Measurements from ENCODE around the gene CD177.
"Not testable (repeated sequence)": the region's sequence is repeated elsewhere in the genome, so short reads cannot be mapped to it uniquely, and the experiment has no call there.

CD177 gene

GRCh38 chr19:43372462-43372861, 19.0 kb downstream of the CD177 start:
- peaks cover 16 to 33% of the 10 kb centered on the region in 2 donors for H3K27me3 Mint-ChIP-seq
- H3K9me3 Mint-ChIP-seq, result no peaks in the 10 kb centered on the region
- H3K4me3 Mint-ChIP-seq, result no peak overlapping the region
- H3K36me3 Mint-ChIP-seq (ENCODE audit: insufficient read depth), result no peaks in the 10 kb centered on the region
- no peak overlapping the region for H3K27ac Mint-ChIP-seq
- no peaks in the 10 kb centered on the region for H3K4me1 Mint-ChIP-seq (ENCODE audit: low read depth in 2 of 2)
- ATAC-seq (replicated peaks) (no peak), DNase-seq (no peak)

GRCh38 chr19:43377624-43378023, 24.1 kb downstream of the CD177 start:
- H3K4me3 Mint-ChIP-seq; DNase-seq; H3K9me3 Mint-ChIP-seq; H3K4me1 Mint-ChIP-seq (ENCODE audit: low read depth in 2 of 2); H3K36me3 Mint-ChIP-seq (ENCODE audit: insufficient read depth); H3K27ac Mint-ChIP-seq; ATAC-seq (replicated peaks): not testable (repeated sequence)
- peaks cover 17 to 42% of the 10 kb centered on the region in 2 donors for H3K27me3 Mint-ChIP-seq

- Mint-ChIP-seq H3K9me3 (no peaks in the 10 kb centered on the region), H3K4me3 (no peak overlapping the region), H3K27ac (no peak overlapping the region), H3K36me3 (ENCODE audit: insufficient read depth) (no peaks in the 10 kb centered on the region), H3K27me3 (peaks cover 16 to 44% of the 10 kb centered on the region in 2 donors), H3K4me1 (ENCODE audit: low read depth in 2 of 2) (no peaks in the 10 kb centered on the region)
- DNase-seq (no peak), ATAC-seq (replicated peaks) (no peak)
These were observed 26.5 kb downstream of the CD177 start for GRCh38 chr19:43380008-43380407.

- Mint-ChIP-seq H3K4me3 (no peak overlapping the region), H3K36me3 (ENCODE audit: insufficient read depth) (no peaks in the 10 kb centered on the region), H3K27ac (peak overlapping the region in 1 of 2 donors; percentile 33), H3K4me1 (ENCODE audit: low read depth in 2 of 2) (no peaks in the 10 kb centered on the region), H3K27me3 (peaks cover 16 to 44% of the 10 kb centered on the region in 2 donors), H3K9me3 (no peaks in the 10 kb centered on the region)
- no peak for DNase-seq
- ATAC-seq (replicated peaks), result no peak
These were observed 27.4 kb downstream of the CD177 start for GRCh38 chr19:43380771-43381386.

- not testable (repeated sequence) for DNase-seq; ATAC-seq (replicated peaks); H3K4me1 Mint-ChIP-seq (ENCODE audit: low read depth in 2 of 2); H3K27ac Mint-ChIP-seq; H3K4me3 Mint-ChIP-seq; H3K36me3 Mint-ChIP-seq (ENCODE audit: insufficient read depth); H3K9me3 Mint-ChIP-seq
- peaks cover 18 to 37% of the 10 kb centered on the region in 2 donors for H3K27me3 Mint-ChIP-seq
These were observed 29.2 kb downstream of the CD177 start for GRCh38 chr19:43382586-43383216.

GRCh38 chr19:43383254-43383653, 29.8 kb downstream of the CD177 start:
- not testable (repeated sequence) for ATAC-seq (replicated peaks); H3K27ac Mint-ChIP-seq

GRCh38 chr19:43383759-43384158, 30.3 kb downstream of the CD177 start:
- DNase-seq; H3K4me3 Mint-ChIP-seq; ATAC-seq (replicated peaks); H3K4me1 Mint-ChIP-seq (ENCODE audit: low read depth in 2 of 2); H3K9me3 Mint-ChIP-seq; H3K27ac Mint-ChIP-seq; H3K36me3 Mint-ChIP-seq (ENCODE audit: insufficient read depth): not testable (repeated sequence)
- H3K27me3 Mint-ChIP-seq, result peaks cover 23 to 35% of the 10 kb centered on the region in 2 donors

More at GRCh38 chr19:43383254-43383653, 29.8 kb downstream of the CD177 start:
- not testable (repeated sequence) for H3K4me1 Mint-ChIP-seq (ENCODE audit: low read depth in 2 of 2); H3K36me3 Mint-ChIP-seq (ENCODE audit: insufficient read depth); H3K9me3 Mint-ChIP-seq; DNase-seq; H3K4me3 Mint-ChIP-seq
- peaks cover 23 to 37% of the 10 kb centered on the region in 2 donors for H3K27me3 Mint-ChIP-seq

GRCh38 chr19:43390903-43391551, 37.5 kb downstream of the CD177 start:
- H3K4me1 Mint-ChIP-seq (ENCODE audit: low read depth in 2 of 2); ATAC-seq (replicated peaks); DNase-seq; H3K4me3 Mint-ChIP-seq; H3K36me3 Mint-ChIP-seq (ENCODE audit: insufficient read depth); H3K9me3 Mint-ChIP-seq; H3K27ac Mint-ChIP-seq: not testable (repeated sequence)
- H3K27me3 Mint-ChIP-seq, result peaks cover 41 to 46% of the 10 kb centered on the region in 2 donors

GRCh38 chr19:43391552-43391935, 38.1 kb downstream of the CD177 start:
- not testable (repeated sequence) for ATAC-seq (replicated peaks); H3K4me1 Mint-ChIP-seq (ENCODE audit: low read depth in 2 of 2); H3K27ac Mint-ChIP-seq; H3K4me3 Mint-ChIP-seq; DNase-seq; H3K36me3 Mint-ChIP-seq (ENCODE audit: insufficient read depth); H3K9me3 Mint-ChIP-seq
- H3K27me3 Mint-ChIP-seq, result peaks cover 41 to 51% of the 10 kb centered on the region in 2 donors

- peaks cover 44 to 61% of the 10 kb centered on the region in 2 donors for H3K27me3 Mint-ChIP-seq
- ATAC-seq (replicated peaks); H3K4me3 Mint-ChIP-seq; H3K27ac Mint-ChIP-seq; DNase-seq; H3K36me3 Mint-ChIP-seq (ENCODE audit: insufficient read depth); H3K4me1 Mint-ChIP-seq (ENCODE audit: low read depth in 2 of 2); H3K9me3 Mint-ChIP-seq: not testable (repeated sequence)
These were observed 40.0 kb downstream of the CD177 start for GRCh38 chr19:43393501-43393900.

GRCh38 chr19:43395561-43395960, 42.1 kb downstream of the CD177 start:
- DNase-seq (no peak), ATAC-seq (replicated peaks) (no peak)
- no peak overlapping the region for H3K4me3 Mint-ChIP-seq
- H3K4me1 Mint-ChIP-seq (ENCODE audit: low read depth in 2 of 2), result no peaks in the 10 kb centered on the region
- no peaks in the 10 kb centered on the region for H3K36me3 Mint-ChIP-seq (ENCODE audit: insufficient read depth)
- peaks cover 61 to 64% of the 10 kb centered on the region in 2 donors for H3K27me3 Mint-ChIP-seq
- no peaks in the 10 kb centered on the region for H3K9me3 Mint-ChIP-seq
- H3K27ac Mint-ChIP-seq, result no peak overlapping the region

- Mint-ChIP-seq H3K4me1 (ENCODE audit: low read depth in 2 of 2) (no peaks in the 10 kb centered on the region), H3K27ac (no peak overlapping the region), H3K9me3 (no peaks in the 10 kb centered on the region), H3K27me3 (peaks cover 28 to 44% of the 10 kb centered on the region in 2 donors), H3K4me3 (no peak overlapping the region), H3K36me3 (ENCODE audit: insufficient read depth) (no peaks in the 10 kb centered on the region)
- no peak for DNase-seq
- ATAC-seq (replicated peaks), result no peak
These were observed 52.8 kb downstream of the CD177 start for GRCh38 chr19:43406297-43406696.

GRCh38 chr19:43407416-43408005, 54.0 kb downstream of the CD177 start:
- no peaks in the 10 kb centered on the region for H3K4me1 Mint-ChIP-seq (ENCODE audit: low read depth in 2 of 2)
- peaks cover 33 to 49% of the 10 kb centered on the region in 2 donors for H3K27me3 Mint-ChIP-seq

More at GRCh38 chr19:43407416-43408005, 54.0 kb downstream of the CD177 start:
- no peak overlapping the region for H3K27ac Mint-ChIP-seq
- no peaks in the 10 kb centered on the region for H3K9me3 Mint-ChIP-seq
- ATAC-seq (replicated peaks) (no peak), DNase-seq (no peak)
- no peak overlapping the region for H3K4me3 Mint-ChIP-seq
- no peaks in the 10 kb centered on the region for H3K36me3 Mint-ChIP-seq (ENCODE audit: insufficient read depth)

Data from effector memory CD8-positive, alpha-beta T cell (primary cell).